Erythroblast (primary cell): ENCODE data around the gene SPSB1.

Experiments
- GATA1 ChIP-seq: IDR thresholded peaks from 2 replicates; pipeline ENCODE4 v1.6.1; 2011; ENCODE audit warnings: low read depth, mild to moderate bottlenecking, control low read depth, low read length, moderate library complexity
- POLR2A ChIP-seq: IDR thresholded peaks from 2 replicates; pipeline ENCODE4 v1.6.1; 2011; ENCODE audit warnings: mild to moderate bottlenecking, low read length

DNA sequence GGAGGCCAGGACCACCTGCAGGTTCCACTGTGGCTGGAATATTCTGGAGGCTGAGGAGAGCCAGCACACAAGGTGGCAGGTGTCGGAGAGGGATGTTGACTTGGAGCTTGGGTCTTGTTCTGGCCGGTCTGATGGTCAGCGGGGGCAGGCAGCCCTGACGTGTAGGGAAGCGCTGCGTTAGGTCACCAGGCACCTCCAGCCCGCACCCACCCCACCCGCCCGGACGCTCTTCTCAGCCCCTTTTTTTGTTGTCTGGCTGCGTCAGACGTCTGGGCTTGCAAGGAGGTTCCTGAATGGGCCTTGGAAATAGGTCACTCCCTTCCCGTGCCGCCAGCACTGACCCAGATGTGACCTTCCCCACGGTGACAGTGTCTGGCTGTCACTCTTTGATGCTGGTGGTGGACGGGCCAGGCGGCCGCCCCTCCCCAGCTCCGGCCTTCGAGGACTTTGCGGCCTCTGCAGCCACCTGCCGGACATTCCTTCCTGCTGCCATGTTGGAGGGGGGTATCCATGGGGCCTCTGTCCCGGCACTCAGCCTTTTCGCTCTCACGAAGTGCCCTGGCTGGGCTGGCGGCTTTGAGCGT is 30.1 kb downstream of the SPSB1 start:
- TF ChIP-seq POLR2A (no peak), GATA1 (no peak)
